Nucleus accumbens (tissue), 56 donors: Measurements from ENCODE around the gene SLC22A6.

Source experiments
- DNase-seq, 56 donors: peaks; one replicate each; lab custom pipeline; 2025; lab: John Stamatoyannopoulos, UW

SLC22A6 gene

DNA sequence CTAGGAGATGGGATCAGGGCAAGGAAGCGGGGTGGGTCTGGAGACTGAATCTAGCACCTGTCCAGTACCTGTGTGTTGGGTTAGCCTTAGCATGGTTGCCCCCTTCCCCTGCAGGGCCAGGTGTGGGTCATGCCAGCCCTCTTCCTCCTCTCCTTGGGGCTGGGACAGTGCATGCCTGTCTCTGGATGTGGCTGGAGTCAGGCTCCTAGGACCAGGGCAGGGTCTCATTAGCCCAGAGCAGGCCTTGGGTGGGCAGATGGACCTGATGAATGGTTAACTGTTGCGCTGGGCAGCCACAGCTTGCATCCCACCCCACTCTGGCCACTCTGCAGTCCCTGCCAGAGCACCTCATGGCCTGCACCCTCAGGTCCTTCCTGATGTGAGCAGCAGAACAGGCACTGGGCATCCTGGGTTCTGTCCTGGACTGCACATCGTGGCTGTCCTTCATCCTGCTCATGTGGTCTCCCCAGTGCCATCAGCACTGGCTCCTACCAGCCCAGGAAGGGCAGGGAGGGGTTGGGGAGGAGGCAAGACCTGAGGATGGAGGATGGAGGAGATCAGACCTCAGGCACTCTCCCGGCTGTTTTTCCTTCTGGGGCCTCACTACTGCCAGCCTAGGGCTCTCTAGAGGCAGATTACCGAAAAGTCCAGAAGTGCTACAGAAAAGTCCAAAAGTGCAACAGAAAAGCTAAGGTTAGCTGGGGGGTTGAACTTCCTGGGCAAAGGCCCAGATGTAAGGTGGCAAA lies 50.8 kb downstream of the SLC22A6 start:
- no peak for DNase-seq

DNA sequence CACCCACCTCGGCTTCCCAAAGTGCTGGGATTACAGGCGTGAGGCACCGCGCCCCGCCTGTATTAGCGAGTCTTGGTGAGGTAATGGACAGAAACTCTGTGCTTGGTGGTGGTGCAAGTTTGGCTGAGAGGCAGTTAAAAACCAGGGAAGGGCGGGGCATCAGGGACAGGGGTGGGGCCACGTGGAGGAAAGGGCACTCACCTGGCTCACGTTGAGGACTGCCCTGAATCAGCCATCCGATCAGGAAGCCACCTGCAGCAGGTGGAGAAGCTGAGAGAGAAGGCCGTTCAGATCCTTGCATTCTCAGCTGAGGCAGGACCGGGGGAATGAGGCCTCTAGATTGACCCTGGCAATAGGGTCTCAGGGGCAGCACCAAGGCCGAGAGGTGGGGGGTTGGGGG lies 51.5 kb downstream of the SLC22A6 start:
- DNase-seq: no peak

- peak in 2 of 56 donors; percentile 14 to 33 for DNase-seq
These were observed 53.1 kb downstream of the SLC22A6 start for GRCh38 chr11:62931499-62932278.

DNA sequence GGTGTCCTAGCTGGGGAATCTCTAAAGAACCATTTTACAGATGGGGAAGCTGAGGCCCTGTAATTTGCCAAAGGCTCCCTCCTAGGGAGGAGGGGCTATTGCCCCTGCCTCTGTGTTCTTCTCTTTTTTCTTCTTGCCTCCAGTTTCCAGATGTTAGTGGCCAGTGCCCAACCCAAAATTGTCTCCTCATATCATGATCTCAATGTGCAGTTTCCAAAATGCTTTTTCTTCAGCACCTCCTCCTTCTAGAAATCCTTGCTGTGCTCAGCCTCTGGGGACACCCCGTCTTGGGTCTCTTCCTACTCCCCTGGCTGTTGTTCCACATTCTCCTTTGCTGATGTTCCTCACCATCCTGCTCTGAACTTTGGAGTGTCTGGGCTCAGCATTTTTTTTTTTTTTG lies 54.1 kb downstream of the SLC22A6 start:
- DNase-seq: no peak

- DNase-seq: peak in 2 of 56 donors; percentile 19 to 21
These were observed 54.6 kb downstream of the SLC22A6 start for GRCh38 chr11:62930157-62930556.

DNA sequence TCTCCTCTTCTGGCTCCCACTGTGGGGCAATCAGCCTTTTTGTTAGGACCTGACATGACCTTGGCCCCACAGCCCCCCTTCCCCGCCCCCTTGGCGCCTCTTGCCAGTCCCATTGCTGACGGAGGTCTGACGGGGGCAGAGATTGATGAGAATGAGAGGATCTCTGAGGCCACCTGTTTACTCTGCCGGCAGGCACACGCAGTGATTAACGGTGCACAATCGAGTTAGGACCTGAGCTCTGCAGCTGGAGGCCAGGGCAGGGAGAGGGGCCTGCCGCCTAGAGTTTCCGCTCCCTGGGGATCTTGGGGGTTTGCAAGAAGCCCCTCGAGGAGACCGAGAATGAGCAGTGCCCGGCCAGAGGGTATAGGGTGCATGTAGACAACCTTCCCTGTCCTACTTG lies 56.8 kb downstream of the SLC22A6 start:
- DNase-seq: no peak

DNA sequence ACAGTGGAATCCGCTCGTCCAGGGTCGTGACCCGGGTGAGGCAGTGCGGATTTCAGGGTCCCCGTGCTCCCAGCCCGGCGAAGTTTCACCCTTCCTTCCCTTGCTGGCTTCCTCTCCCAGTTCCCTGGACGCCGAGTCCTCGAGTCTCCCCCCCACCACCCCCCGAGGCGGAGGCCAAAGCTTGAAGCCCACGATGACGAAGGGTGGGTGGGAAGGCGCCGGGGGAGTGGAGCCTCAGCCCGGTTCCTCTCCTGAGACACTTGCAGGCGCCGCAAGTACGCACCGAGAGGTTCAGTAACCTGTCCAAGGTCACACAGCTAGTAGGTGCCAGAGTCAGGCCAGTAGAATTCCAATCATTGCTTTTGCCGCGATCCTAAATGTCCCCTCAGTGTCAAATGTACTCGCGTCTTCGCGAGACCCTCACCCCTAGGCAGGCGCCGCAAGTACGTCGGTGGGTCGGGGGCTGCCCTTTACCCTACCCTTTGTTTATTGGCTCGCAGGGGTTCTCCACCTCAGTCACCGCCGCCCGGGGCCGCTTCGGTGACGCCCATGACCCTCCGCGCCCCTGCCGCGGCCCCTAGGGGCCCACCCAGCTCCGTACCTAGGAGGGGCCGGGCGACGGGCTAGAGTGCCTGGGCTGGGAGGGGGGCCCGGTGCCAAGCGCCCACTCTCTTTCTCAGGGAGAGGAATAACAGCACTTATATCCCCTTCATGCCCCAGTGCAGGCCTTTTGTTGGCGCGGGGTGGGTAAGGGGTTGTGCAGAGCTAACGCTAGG lies 57.9 kb downstream of the SLC22A6 start:
- DNase-seq: no peak
